ENCODE results near the gene CDK14. TPM values are rescaled to one million over a fixed set of nuclear protein-coding genes. Genes with fewer than 3 reads are reported as not detected.

The CDK14 gene
- total RNA-seq, 4 donors from 2014 or later = 0.38 to 3.6 (median 1.3) TPM

- intact Hi-C loops (cut with DNase I) = no loop called here
- 72 to 91% methylated on average over 2 of the region's 2 CpGs for WGBS, 2 donors
- no peaks in the 10 kb centered on the region for H3K9me3 ChIP-seq
- H3K27ac ChIP-seq = no peak overlapping the region
- no peak for TF ChIP-seq CTCF (IDR thresholded peaks at IDR 0.05)
- TF ChIP-seq POLR2A (IDR thresholded peaks at IDR 0.05) = no peak
- no peaks in the 10 kb centered on the region for H3K36me3 ChIP-seq
- H3K27me3 ChIP-seq = no peaks in the 10 kb centered on the region
- DNase-seq = no peak
- H3K4me3 ChIP-seq = no peak overlapping the region
- no peaks in the 10 kb centered on the region for H3K4me1 ChIP-seq
Measured at GRCh38 chr7:90958647-90959046, 362.5 kb downstream of the CDK14 start.

- intact Hi-C loops (cut with DNase I) = no loop called here
- H3K27ac ChIP-seq = no peak overlapping the region
- H3K36me3 ChIP-seq = no peaks in the 10 kb centered on the region
- DNase-seq = no peak
- no peaks in the 10 kb centered on the region for H3K9me3 ChIP-seq
- WGBS, 2 donors = 28 to 68% methylated on average over 1 of the region's 1 CpG
- no peaks in the 10 kb centered on the region for H3K27me3 ChIP-seq
- TF ChIP-seq CTCF (IDR thresholded peaks at IDR 0.05) (no peak), POLR2A (IDR thresholded peaks at IDR 0.05) (no peak)
- H3K4me1 ChIP-seq = no peaks in the 10 kb centered on the region
- no peak overlapping the region for H3K4me3 ChIP-seq
Measured at GRCh38 chr7:90961037-90961725, 365.1 kb downstream of the CDK14 start.

DNA sequence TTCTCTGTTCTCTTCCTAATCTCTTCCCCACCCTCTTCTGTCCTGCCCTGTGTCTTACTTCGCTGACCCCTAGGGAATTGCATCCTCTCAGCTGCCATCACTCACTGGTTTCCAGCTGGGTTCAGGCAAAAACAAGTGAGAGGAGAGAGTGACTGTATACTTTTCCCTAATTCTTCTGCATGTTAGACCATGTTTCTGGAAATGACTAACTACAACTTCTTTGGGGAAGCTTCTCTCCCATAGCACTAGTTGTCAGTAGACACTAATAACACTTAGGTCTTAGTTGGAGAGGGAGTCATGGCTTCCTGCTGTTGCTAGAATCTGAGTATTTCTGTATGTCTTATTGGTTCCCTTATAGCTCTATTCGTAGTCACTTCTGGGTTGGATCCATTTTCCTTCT lies 369.1 kb downstream of the CDK14 start:
- Histone ChIP-seq H3K4me3 (no peak overlapping the region), H3K4me1 (no peaks in the 10 kb centered on the region), H3K27ac (no peak overlapping the region), H3K27me3 (no peaks in the 10 kb centered on the region), H3K9me3 (no peaks in the 10 kb centered on the region), H3K36me3 (no peaks in the 10 kb centered on the region)
- no peak for DNase-seq
- intact Hi-C loops (cut with DNase I) = no loop called here
- WGBS, 2 donors = 64 to 76% methylated on average over 2 of the region's 2 CpGs
- TF ChIP-seq CTCF (IDR thresholded peaks at IDR 0.05) (no peak), POLR2A (IDR thresholded peaks at IDR 0.05) (no peak)

GRCh38 chr7:90966346-90966745 lies 370.2 kb downstream of the CDK14 start:
- TF ChIP-seq CTCF (IDR thresholded peaks at IDR 0.05) = no peak
- H3K27me3 ChIP-seq = no peaks in the 10 kb centered on the region
- H3K4me3 ChIP-seq = no peak overlapping the region
- intact Hi-C loops (cut with DNase I) = no loop called here
- H3K27ac ChIP-seq = no peak overlapping the region
- 70 to 88% methylated on average over 1 of the region's 1 CpG for WGBS, 2 donors
- H3K36me3 ChIP-seq = no peaks in the 10 kb centered on the region
- no peaks in the 10 kb centered on the region for H3K4me1 ChIP-seq
- H3K9me3 ChIP-seq = no peaks in the 10 kb centered on the region
- no peak for DNase-seq

DNA sequence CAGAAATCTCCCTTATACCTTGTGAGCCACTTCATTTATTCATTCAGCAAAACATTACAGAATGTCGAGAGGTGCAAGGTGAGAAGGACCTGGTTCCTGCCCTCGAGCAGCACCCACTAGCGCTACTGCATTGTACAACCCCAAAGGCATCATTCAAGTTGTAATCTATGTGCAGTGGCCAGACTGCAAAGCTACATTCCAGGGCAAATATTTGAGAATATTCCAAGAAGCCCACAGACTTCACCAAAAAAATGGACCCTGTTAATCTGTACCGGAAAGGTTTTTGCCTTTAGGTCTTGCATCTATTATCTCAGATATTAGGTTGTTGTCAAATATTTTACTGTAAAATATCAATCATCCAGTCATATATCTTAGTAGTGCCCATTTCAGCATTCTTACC lies 372.8 kb downstream of the CDK14 start:
- H3K27ac ChIP-seq = no peak overlapping the region
- H3K27me3 ChIP-seq = no peaks in the 10 kb centered on the region
- intact Hi-C loops (cut with DNase I) = no loop called here
- H3K9me3 ChIP-seq = peaks cover 0 to 6% (median 1%) of the 10 kb centered on the region in 3 donors
- no peak for DNase-seq
- TF ChIP-seq CTCF (IDR thresholded peaks at IDR 0.05) (no peak), POLR2A (IDR thresholded peaks at IDR 0.05) (no peak)
- no peaks in the 10 kb centered on the region for H3K36me3 ChIP-seq
- 75 to 84% methylated on average over 4 of the region's 4 CpGs for WGBS, 2 donors
- H3K4me3 ChIP-seq = no peak overlapping the region
- H3K4me1 ChIP-seq = no peaks in the 10 kb centered on the region

Data from esophagus squamous epithelium (tissue), 5 donors.